ENCODE measurements around the gene BUB1B. TPM values are rescaled to one million over a fixed set of nuclear protein-coding genes. Genes with fewer than 3 reads are reported as not detected.

The BUB1B gene
- total RNA-seq, 4 donors from 2014 or later = 0.33 to 8.8 (median 3.3) TPM; not detected in 1

DNA sequence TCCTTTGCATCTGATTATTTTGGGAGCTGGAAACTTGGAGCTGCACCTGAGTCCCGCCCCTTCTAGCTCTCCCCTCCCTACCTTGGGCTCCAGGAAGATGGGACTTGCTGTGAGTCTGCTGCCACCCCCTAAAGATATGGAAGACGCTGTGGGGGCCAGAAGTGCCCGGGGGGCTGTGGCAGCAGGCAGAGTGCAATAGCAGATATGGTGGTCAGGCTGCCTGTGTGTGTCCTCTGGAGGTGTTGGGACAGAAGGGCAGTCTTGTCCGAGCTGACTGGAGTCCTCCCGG, 78.5 kb downstream of the BUB1B start:
- TF ChIP-seq, protein P1, sequence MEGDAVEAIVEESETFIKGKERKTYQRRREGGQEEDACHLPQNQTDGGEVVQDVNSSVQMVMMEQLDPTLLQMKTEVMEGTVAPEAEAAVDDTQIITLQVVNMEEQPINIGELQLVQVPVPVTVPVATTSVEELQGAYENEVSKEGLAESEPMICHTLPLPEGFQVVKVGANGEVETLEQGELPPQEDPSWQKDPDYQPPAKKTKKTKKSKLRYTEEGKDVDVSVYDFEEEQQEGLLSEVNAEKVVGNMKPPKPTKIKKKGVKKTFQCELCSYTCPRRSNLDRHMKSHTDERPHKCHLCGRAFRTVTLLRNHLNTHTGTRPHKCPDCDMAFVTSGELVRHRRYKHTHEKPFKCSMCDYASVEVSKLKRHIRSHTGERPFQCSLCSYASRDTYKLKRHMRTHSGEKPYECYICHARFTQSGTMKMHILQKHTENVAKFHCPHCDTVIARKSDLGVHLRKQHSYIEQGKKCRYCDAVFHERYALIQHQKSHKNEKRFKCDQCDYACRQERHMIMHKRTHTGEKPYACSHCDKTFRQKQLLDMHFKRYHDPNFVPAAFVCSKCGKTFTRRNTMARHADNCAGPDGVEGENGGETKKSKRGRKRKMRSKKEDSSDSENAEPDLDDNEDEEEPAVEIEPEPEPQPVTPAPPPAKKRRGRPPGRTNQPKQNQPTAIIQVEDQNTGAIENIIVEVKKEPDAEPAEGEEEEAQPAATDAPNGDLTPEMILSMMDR (IDR thresholded peaks at IDR 0.05; ENCODE audit: low read depth) = no peak

- TF ChIP-seq, protein P1 (IDR thresholded peaks at IDR 0.05; ENCODE audit: low read depth) = no peak
These were observed 79.1 kb downstream of the BUB1B start for GRCh38 chr15:40239693-40240618.

- TF ChIP-seq, protein P1 (IDR thresholded peaks at IDR 0.05; ENCODE audit: low read depth) = no peak
These were observed 79.9 kb downstream of the BUB1B start for GRCh38 chr15:40240619-40241221.

- TF ChIP-seq, protein P1 (IDR thresholded peaks at IDR 0.05; ENCODE audit: low read depth) = no peak
These were observed 80.7 kb downstream of the BUB1B start for GRCh38 chr15:40241269-40242212.

DNA sequence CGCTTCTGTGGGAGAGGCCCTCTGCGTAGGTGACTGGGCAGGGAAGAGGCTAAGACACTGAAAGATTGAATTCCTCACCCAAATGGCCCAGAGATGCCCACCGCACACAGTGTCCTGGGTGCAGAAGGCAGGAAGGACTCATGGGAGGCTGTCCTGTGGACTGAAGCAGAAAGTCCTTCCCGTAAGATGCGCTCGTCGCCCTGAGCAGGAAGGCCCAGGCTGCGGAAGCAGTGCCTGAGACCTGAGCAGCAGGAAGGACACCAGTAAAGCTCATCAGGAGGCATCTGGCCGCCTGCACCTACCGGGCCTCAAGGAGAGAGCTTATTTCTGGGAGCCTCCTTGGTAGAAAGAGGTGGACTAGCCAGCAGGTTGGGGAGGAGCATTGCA, 81.3 kb downstream of the BUB1B start:
- TF ChIP-seq, protein P1 (IDR thresholded peaks at IDR 0.05; ENCODE audit: low read depth) = no peak

DNA sequence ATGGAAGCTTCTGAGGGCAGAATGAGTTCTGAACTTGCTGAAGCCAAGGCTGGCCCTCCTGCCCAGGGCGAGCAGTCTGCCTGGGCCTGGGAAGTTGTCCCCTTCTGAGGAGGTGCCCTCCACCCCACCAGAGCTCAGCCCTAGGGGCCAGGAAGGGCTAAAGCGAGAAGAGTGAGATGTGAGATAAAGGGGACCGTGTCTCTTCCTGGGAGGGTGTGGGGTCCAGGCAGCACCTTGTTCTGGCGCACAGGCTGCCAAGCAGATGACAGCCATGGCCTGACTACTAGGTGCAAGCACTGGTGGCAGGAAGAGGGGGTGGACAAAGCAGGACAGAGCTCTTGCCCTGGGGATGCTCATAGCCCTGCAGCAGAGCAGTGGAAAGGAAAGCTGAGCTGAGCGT, 81.7 kb downstream of the BUB1B start:
- TF ChIP-seq, protein P1 (IDR thresholded peaks at IDR 0.05; ENCODE audit: low read depth) = no peak
